Prostate gland (tissue), 2 donors: ENCODE data around the gene CDH24. TPM values are rescaled to one million over a fixed set of nuclear protein-coding genes. Genes with fewer than 3 reads are reported as not detected.

Experiments
- DNase-seq: peaks from one replicate; pipeline ENCODE4 v3.0.0-alpha.2; 2019; ENCODE audit warnings: low spot score
- H3K27ac ChIP-seq, 2 donors: fragments of 200-600 bp; sonication (generic); 2 replicates each; pipeline ENCODE4 v1.5.1; 2017 to 2019
- H3K27me3 ChIP-seq: fragments of 200-600 bp; sonication (generic); replicated peaks from 2 replicates; pipeline ENCODE4 v1.5.1; 2019; ENCODE audit not compliant: insufficient read depth
- H3K36me3 ChIP-seq, 2 donors: fragments of 200-600 bp; sonication (generic); 1 replicate in 1 of 2; 2 replicates in 1 of 2; pipeline versions ENCODE4 v1.5.1 to v1.8.1; 2017 to 2019
- H3K4me1 ChIP-seq: fragments of 200-600 bp; sonication (generic); replicated peaks from 2 replicates; pipeline ENCODE4 v1.5.1; 2019
- H3K4me3 ChIP-seq, 2 donors: fragments of 200-600 bp; sonication (generic); 2 replicates each; pipeline ENCODE4 v1.5.1; 2017 to 2019
- H3K9me3 ChIP-seq: fragments of 200-600 bp; sonication (generic); 2 replicates; pipeline ENCODE4 v1.5.1; 2017
- POLR2A ChIP-seq: fragments of 450-650 bp; IDR thresholded peaks from one replicate; pipeline ENCODE4 v1.6.1; 2016; ENCODE audit warnings: antibody characterized with exemption, mild to moderate bottlenecking
- POLR2AphosphoS5 ChIP-seq: sonication (generic); formaldehyde crosslinking; IDR thresholded peaks from one replicate; pipeline ENCODE4 v1.6.1; 2017; ENCODE audit warnings: antibody characterized with exemption
- WGBS: methylation state at CpG from one replicate; pipeline ENCODE4 v1.1.5; 2018; 5-methylcytosine and 5-hydroxymethylcytosine counted together
- intact Hi-C: fragments of 100-400 bp; cut with DNase I; formaldehyde crosslinking; loops from one replicate; pipeline ENCODE4 v1.14.2; 2022
- total RNA-seq, 2 donors: library from RNA; depleted of rRNA; stranded (reverse); fragments of >200 nt; gene quantifications; one replicate each; pipeline ENCODE4 v1.1.0, GENCODE V29; 2016
- TF ChIP-seq, protein P1 (sequence below), 4 experiments: fragments of 200-600 bp in 2 of 4; fragments of 450-650 bp in 2 of 4; sonication (generic) in 2 of 4; IDR thresholded peaks; 1 replicate in 3 of 4; 2 replicates in 1 of 4; pipeline ENCODE4 v1.5.1; 2016 to 2019; ENCODE audit warnings: antibody characterized with exemption in 4 of 4, mild to moderate bottlenecking in 2 of 4, moderate library complexity in 2 of 4

The CDH24 gene
- total RNA-seq, 2 donors from 2014 or later = 4.0 to 7.2 TPM

DNA sequence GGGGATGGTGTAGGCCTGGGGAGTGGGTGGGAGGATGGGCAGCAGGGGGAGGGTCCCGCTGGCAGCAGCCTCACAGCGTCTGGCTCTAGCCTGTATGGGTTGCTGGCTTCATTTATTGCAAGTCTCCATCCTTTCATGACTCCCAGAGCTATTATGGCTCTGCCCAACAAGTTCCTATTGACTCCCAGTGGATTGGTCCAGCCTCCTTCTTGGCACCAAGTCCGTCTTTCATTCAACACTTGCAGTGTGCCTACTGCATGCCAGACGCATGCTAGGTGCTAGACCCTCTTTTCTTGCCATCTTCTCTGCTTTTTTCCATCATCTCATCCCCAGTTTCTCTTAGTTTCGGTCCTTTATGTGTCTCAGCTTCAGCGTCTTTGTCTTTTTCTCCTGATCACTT is 14.2 kb downstream of the CDH24 start:
- intact Hi-C loops = no loop called here
- no peak overlapping the region for H3K27ac ChIP-seq
- no peaks in the 10 kb centered on the region for H3K27me3 ChIP-seq
- H3K4me1 ChIP-seq = no peaks in the 10 kb centered on the region
- no peak for DNase-seq
- H3K9me3 ChIP-seq = no peaks in the 10 kb centered on the region
- no peak for TF ChIP-seq POLR2AphosphoS5
- TF ChIP-seq, protein P1, sequence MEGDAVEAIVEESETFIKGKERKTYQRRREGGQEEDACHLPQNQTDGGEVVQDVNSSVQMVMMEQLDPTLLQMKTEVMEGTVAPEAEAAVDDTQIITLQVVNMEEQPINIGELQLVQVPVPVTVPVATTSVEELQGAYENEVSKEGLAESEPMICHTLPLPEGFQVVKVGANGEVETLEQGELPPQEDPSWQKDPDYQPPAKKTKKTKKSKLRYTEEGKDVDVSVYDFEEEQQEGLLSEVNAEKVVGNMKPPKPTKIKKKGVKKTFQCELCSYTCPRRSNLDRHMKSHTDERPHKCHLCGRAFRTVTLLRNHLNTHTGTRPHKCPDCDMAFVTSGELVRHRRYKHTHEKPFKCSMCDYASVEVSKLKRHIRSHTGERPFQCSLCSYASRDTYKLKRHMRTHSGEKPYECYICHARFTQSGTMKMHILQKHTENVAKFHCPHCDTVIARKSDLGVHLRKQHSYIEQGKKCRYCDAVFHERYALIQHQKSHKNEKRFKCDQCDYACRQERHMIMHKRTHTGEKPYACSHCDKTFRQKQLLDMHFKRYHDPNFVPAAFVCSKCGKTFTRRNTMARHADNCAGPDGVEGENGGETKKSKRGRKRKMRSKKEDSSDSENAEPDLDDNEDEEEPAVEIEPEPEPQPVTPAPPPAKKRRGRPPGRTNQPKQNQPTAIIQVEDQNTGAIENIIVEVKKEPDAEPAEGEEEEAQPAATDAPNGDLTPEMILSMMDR (IDR thresholded peaks at IDR 0.05) = no peak
- no peak for TF ChIP-seq POLR2A
- 89% methylated on average over 6 of the region's 6 CpGs for WGBS
- H3K4me3 ChIP-seq = no peak overlapping the region
- H3K36me3 ChIP-seq = no peaks in the 10 kb centered on the region

DNA sequence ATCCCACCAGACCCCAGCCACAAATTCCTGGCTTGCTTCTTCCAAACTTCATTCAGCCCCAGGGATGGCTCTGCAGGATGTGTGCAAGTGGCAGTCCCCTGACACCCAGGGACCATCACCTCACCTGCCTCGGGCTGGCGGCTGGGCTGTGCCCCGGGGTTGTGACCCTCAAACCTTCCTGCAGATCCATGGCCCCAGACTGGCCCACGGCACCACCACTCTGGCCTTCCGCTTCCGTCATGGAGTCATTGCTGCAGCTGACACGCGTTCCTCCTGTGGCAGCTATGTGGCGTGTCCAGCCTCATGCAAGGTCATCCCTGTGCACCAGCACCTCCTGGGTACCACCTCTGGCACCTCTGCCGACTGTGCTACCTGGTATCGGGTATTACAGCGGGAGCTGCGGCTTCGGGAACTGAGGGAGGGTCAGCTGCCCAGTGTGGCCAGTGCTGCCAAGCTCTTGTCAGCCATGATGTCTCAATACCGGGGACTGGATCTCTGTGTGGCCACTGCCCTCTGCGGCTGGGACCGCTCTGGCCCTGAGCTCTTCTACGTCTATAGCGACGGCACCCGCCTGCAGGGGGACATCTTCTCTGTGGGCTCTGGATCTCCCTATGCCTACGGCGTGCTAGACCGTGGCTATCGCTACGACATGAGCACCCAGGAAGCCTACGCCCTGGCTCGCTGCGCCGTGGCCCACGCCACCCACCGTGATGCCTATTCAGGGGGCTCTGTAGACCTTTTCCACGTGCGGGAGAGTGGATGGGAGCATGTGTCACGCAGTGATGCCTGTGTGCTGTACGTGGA is 15.0 kb downstream of the CDH24 start, which contains the start of gene PSMB11:
TSS of gene PSMB11 (plus strand) at position 51 of the 804 bp plus-strand sequence. CDS start at position 65, 14 bp downstream.
- intact Hi-C loops = no loop called here
- Histone ChIP-seq H3K4me1 (no peaks in the 10 kb centered on the region), H3K9me3 (no peaks in the 10 kb centered on the region), H3K27ac (no peak within 1 kb of the TSS), H3K4me3 (no peak within 1 kb of the TSS), H3K36me3 (no peaks in the 10 kb centered on the region), H3K27me3 (no peaks in the 10 kb centered on the region)
- TF ChIP-seq POLR2AphosphoS5 (no peak), POLR2A (no peak)
- DNase-seq = no peak
- WGBS = 95% methylated on average over 35 of the region's 36 CpGs

DNA sequence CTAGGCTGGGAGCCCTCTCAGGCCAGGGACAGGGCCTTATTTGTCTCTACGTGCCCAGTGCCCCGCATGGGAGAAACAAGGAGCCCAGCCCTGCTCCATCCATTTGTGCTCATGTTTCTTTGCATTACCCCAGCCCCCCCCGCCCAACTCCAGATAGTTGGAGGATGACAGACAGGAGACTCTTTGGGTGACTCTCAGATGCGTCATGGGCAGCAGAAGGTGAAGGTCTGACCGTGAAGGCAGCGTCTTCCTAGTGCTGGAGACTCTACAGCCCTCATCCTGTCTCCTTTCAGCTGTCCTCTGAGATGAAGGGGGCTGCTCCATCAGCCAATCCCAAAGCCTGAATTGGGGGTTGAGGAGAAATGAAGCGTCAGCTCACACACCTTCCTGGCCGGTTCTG is 15.6 kb downstream of the CDH24 start:
- Histone ChIP-seq H3K4me1 (no peaks in the 10 kb centered on the region), H3K27me3 (no peaks in the 10 kb centered on the region), H3K36me3 (no peaks in the 10 kb centered on the region), H3K4me3 (no peak overlapping the region), H3K27ac (no peak overlapping the region), H3K9me3 (no peaks in the 10 kb centered on the region)
- DNase-seq = no peak
- TF ChIP-seq POLR2A (no peak), POLR2AphosphoS5 (no peak)
- TF ChIP-seq, protein P1 (IDR thresholded peaks at IDR 0.05) = no peak
- 86% methylated on average over 8 of the region's 8 CpGs for WGBS
- intact Hi-C loops = no loop called here

DNA sequence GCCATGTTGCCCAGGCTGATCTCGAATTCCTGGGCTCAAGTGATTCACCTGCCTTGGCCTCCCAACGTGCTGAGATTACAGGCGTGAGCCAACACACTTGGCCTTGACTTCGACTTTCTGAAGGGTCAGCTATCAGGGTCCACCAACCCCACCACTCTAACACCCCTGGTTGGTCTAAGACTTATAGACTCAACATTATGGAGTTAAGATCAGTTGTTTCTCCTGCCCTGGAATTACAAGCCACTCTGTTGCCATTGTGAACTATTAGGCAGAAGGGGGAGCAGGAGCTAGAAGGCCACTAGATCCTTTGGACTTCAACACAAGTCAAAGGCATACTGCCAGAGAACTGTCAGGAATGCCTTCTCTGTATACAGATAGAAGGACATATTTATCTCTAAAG is 17.2 kb downstream of the CDH24 start:
- intact Hi-C loops = no loop called here
- no peaks in the 10 kb centered on the region for H3K9me3 ChIP-seq
- DNase-seq = no peak
- no peaks in the 10 kb centered on the region for H3K36me3 ChIP-seq
- H3K4me1 ChIP-seq = no peaks in the 10 kb centered on the region
- TF ChIP-seq POLR2A = no peak
- no peak for TF ChIP-seq POLR2AphosphoS5
- WGBS = 92% methylated on average over 4 of the region's 4 CpGs
- no peak overlapping the region for H3K27ac ChIP-seq
- H3K4me3 ChIP-seq = no peak overlapping the region
- H3K27me3 ChIP-seq = no peaks in the 10 kb centered on the region

DNA sequence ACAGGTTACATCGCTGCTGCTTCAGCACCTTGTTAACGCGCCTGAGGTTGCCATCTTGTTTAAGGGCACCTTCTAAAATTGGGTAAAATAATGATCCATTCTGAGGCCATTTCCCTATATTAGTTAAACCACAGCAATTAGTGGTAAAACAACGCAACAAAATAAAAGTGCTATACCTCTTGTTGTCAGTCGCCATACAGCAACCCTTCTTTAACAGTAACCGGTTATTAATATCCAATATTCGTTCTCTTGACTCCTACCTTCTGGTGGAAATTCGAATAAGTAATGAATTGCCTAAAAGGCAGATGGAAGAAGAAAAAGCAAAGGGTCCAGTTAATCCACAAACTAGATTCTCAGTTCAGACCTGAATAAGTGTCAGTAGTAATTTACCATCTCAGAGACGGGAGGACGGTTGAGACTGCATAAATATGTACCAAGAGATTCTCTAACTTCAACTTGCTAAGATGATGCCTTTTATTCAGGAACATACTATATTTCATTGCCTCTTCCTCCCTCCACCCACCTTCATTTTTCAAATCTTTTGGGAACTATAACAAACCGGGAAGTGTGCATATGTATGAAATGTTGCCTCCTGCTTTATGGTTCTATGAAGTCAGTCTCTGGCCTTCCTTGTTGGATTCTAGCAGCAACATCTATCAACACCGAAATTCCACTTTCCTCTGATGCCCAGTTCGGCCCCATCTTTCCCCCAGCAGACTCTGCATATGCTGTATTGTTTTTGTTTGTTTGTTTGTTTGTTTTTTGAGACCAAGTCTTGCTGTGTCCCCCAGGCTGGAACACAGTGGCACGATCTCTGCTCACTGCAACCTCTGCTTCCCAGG is 21.8 kb downstream of the CDH24 start:
- intact Hi-C loops = no loop called here
- H3K36me3 ChIP-seq = peaks cover 0 to 12% of the 10 kb centered on the region in 2 donors
- DNase-seq = no peak
- no peaks in the 10 kb centered on the region for H3K9me3 ChIP-seq
- peak overlapping the region; percentile 60 to 75 for H3K4me3 ChIP-seq
- WGBS = 67% methylated on average over 14 of the region's 14 CpGs
- TF ChIP-seq POLR2A (no peak), POLR2AphosphoS5 (no peak)
- TF ChIP-seq, protein P1 (IDR thresholded peaks at IDR 0.05) = no peak
- peak overlapping the region; percentile 95 for H3K27ac ChIP-seq
- no peaks in the 10 kb centered on the region for H3K27me3 ChIP-seq
- H3K4me1 ChIP-seq = peaks cover 6% of the 10 kb centered on the region
